Transverse colon (tissue), 3 donors: ENCODE measurements around the gene SALL2.

ENCODE experiments used
- CTCF ChIP-seq, 5 experiments: fragments of 200-600 bp in 3 of 5; fragments of 450-650 bp in 2 of 5; sonication (generic) in 3 of 5; IDR thresholded peaks; 1 replicate in 2 of 5; 2 replicates in 3 of 5; pipeline ENCODE4 v1.5.1; 2016 to 2017; ENCODE audit warnings: antibody characterized with exemption in 5 of 5, inconsistent platforms in 3 of 5, mild to moderate bottlenecking in 2 of 5, moderate library complexity in 1 of 5
- POLR2A ChIP-seq: fragments of 450-650 bp; IDR thresholded peaks from one replicate; pipeline ENCODE4 v1.6.1; 2016; ENCODE audit warnings: antibody characterized with exemption, mild to moderate bottlenecking, moderate library complexity

GRCh38 chr14:21534576-21534975, 8.4 kb upstream of the SALL2 start:
- TF ChIP-seq POLR2A (no peak), CTCF (IDR thresholded peaks at IDR 0.05) (no peak)
